Midbrain (tissue), 1 donor: ENCODE data around the gene TEX48.

Source experiments
- DNase-seq: peaks from one replicate; lab custom pipeline; 2025; lab: John Stamatoyannopoulos, UW

Gene TEX48

GRCh38 chr9:114666851-114667250 lies 15.1 kb downstream of the TEX48 start:
- DNase-seq = no peak

- no peak for DNase-seq
Observed at GRCh38 chr9:114666401-114666800, 15.6 kb downstream of the TEX48 start.

- DNase-seq = no peak
Observed at GRCh38 chr9:114664181-114664580, 17.8 kb downstream of the TEX48 start.

GRCh38 chr9:114662081-114662989 lies 19.7 kb downstream of the TEX48 start:
- DNase-seq = peak; percentile 46

- DNase-seq = no peak
Observed at GRCh38 chr9:114657705-114658104, 24.3 kb downstream of the TEX48 start, which contains the start of gene TEX53. Gene TEX53, minus strand, starts transcription at chr9:114657805. Its CDS starts 31 bp downstream, at chr9:114657774.

GRCh38 chr9:114656301-114656700 lies 25.7 kb downstream of the TEX48 start:
- DNase-seq = no peak

GRCh38 chr9:114655689-114656088 lies 26.3 kb downstream of the TEX48 start:
- no peak for DNase-seq

GRCh38 chr9:114653556-114654159 lies 28.3 kb downstream of the TEX48 start:
- peak; percentile 76 for DNase-seq

- no peak for DNase-seq
Observed at GRCh38 chr9:114652776-114653555, 29.0 kb downstream of the TEX48 start.

- DNase-seq = no peak
Observed at GRCh38 chr9:114643896-114644295, 38.1 kb downstream of the TEX48 start.

GRCh38 chr9:114643001-114643400 lies 39.0 kb downstream of the TEX48 start:
- no peak for DNase-seq

GRCh38 chr9:114641967-114642366 lies 40.0 kb downstream of the TEX48 start:
- DNase-seq = no peak

- no peak for DNase-seq
Observed at GRCh38 chr9:114638404-114638803, 43.6 kb downstream of the TEX48 start.

- no peak for DNase-seq
Observed at GRCh38 chr9:114634387-114634786, 47.6 kb downstream of the TEX48 start.

- no peak for DNase-seq
Observed at GRCh38 chr9:114633438-114634089, 48.4 kb downstream of the TEX48 start.

GRCh38 chr9:114631166-114631565 lies 50.8 kb downstream of the TEX48 start:
- DNase-seq = no peak

GRCh38 chr9:114629563-114630090 lies 52.4 kb downstream of the TEX48 start:
- no peak for DNase-seq

GRCh38 chr9:114627553-114627952 lies 54.4 kb downstream of the TEX48 start:
- no peak for DNase-seq

- no peak for DNase-seq
Observed at GRCh38 chr9:114626415-114627020, 55.5 kb downstream of the TEX48 start.

GRCh38 chr9:114624677-114625076 lies 57.3 kb downstream of the TEX48 start:
- no peak for DNase-seq

GRCh38 chr9:114621975-114622609 lies 59.9 kb downstream of the TEX48 start:
- no peak for DNase-seq
